ENCODE results near the gene CCDC92B.
"Not testable (repeated sequence)": the region's sequence is repeated elsewhere in the genome, so short reads cannot be mapped to it uniquely, and the experiment has no call there.

Gene CCDC92B

DNA sequence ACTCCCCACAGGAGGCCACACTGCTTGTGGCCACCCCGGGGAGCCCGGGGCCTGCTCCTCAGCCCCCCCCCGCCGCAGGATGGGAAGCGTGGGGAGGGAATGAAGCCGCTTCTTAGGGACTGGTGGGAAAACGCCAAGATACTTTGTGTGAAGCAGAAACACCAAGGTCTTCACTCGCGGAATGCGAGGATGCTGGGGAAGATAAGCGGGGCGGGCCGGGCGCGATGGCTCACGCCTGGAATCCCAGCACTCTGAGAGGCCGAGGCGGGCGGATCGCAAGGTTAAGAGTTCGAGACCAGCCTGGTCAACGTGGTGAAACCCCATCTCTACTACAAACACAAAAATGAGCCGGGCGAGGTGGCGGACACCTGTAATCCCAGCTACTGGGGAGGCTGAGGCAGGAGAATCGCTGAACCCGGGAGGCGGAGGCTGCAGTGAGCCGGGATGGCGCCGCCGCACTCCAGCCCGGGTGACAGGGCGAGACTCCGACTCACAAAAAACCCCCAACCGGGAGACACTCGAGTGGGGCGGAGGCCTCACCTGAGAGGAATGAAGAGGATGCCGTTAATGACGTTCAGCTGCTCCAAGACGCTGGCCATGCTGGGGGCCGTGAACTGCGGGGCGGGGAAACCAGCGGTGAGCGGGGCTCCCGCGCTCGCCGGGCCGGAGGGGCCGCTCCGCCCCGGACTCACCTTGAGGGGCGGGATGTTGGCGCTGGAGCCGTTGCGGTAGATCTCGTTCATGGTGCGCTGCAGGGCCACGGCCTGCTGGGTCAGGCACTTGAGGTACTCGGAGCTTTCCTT, 58.2 kb downstream of the CCDC92B start:
- no peak for DNase-seq (ENCODE audit: low read depth in 1 of 2, low spot score in 1 of 2)

DNA sequence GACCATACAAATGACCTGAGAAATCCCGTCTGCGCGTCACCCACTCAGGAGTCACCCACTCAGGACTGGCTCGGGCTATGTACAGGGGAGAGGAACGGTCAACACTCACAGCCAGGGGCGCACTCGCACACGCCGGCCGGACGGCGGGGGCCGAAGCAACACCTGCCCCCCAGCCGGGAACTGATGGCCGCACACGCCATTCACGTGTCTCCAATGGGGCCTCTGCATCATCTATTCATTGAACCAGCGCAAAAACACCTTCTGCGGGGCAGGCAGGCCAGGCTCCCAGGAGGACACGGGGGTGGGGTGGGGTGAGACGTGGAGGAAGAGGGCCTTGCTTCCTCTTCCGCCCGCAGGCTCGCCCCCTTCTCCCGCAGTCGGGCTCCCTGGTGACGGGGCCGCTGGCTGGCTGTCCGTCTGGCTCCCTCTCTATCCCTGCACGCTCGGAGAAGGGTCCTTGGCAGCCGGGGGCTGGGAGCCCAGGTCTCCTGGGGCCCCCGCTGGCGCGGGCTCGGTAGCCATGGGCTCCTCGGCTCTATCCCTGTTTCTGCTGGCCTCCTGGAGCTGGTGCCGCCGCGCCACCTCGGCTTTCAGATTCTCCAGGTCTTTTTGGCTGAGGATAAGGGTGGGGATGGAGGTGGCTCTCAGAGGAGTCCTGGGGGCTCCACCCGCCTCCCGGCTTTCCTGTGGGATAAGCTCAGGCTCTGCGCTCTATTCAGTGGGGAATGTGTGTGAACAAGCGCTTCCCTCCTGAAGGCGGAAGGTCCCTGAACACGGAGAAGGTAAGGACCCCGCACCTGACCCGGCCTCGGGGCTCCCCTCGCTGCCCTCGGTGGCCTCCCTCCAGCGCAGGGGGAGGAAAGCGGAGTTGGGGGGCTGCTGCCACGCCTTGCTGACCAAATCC, 59.0 kb downstream of the CCDC92B start:
- DNase-seq (ENCODE audit: low read depth in 1 of 2, low spot score in 1 of 2), result no peak

DNA sequence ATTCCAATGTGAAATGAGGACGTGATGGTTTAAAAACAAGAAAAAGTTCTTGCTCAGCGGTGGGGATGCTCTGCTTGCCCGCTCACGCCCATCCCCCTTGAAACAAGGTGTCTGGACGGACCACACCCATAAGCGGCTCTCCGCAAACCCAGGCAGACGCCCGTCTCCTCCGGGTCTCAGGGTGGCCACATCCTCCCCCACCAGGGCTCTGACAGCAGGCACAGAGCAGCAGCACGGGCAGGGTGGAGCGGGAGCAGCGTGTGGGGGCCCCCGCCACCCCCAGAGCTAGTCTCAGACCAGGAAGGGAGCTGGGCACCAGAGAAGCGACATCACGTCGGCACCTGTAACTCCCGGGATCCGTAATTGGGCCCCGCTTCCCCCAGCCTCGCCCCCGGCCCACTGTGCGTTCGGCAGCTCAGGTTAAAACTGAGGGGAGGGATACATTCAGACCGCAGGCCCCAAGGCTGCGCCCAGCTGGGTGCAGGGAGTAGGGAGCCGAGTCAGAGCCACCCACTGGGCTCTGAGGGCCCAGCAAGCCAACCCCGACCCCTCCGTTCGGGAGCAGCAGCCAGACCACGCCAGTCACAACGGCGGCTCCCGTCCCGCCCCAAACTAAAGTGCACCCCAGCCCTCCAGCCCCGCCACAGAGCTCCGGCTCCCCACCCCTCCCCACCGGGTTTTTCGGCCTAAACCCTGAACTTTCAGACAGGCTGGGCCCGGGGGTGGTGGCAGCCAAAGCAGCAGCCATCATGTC, 59.9 kb downstream of the CCDC92B start:
- no peak for DNase-seq (ENCODE audit: low read depth in 1 of 2, low spot score in 1 of 2)

DNA sequence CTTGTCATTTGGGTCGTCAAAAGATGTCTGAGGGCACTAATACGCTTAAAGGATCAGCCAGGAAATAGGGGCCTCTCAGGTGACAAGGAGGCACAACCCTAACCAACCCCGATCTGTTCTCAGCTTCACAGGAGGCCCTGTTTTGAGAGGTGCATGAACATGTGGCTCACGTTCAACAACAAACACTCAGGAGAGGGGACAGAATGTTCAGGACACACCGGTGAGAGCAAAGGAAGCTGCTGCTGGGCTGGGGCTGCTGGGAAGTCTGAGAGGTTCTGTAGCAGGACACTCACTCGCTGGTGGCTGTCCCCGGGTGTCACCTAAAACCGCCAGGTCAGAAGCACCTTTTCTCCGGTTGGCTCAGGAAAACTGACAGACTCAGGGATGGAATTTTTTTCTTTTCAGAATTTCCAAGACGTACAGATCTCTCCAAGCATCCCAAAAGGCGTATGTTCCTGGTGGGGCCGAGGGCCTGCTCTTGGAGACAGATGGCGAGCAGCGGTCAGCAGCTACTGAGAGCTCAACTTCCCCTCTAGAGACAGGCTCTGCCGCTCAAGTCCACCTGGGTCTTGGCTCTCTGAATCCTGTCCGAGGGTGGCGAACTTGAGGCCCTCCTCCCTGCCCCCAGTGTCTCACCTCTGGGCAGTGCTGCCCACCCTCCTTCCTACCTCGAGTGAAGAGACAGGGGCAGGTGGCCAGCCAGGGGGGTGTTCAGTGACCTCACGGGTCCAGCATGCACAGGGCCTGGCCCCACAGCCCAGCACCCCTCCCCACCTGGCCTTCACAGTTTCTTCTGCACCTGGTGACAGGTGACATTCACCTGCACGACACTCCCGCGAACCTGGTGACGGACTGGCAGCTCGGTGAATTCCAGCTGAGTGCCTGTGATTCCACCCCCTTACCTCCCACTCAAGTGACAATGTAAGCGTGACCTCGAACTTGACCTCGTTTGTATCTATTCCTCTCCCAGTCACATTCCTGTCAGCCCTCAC, 60.8 kb downstream of the CCDC92B start:
- no peak for DNase-seq (ENCODE audit: low read depth in 1 of 2, low spot score in 1 of 2)

DNA sequence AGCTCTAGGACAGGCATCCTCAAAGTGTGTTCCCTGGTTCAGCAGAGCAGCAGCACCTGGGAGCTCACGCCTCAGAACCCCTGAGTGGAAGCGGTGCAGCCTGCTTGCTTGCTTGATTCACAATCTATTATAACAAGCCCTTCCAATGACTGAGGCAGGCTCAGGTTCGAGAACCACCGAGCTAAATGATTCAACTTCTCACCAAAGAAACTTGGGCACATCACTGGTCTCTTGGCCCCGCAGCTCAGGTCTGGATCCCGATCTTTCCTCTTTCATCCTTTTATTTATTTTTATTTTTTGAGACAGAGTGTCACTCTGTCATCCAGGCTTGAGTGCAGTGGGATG, 62.4 kb downstream of the CCDC92B start:
- no peak for DNase-seq (ENCODE audit: low read depth in 1 of 2, low spot score in 1 of 2)

DNA sequence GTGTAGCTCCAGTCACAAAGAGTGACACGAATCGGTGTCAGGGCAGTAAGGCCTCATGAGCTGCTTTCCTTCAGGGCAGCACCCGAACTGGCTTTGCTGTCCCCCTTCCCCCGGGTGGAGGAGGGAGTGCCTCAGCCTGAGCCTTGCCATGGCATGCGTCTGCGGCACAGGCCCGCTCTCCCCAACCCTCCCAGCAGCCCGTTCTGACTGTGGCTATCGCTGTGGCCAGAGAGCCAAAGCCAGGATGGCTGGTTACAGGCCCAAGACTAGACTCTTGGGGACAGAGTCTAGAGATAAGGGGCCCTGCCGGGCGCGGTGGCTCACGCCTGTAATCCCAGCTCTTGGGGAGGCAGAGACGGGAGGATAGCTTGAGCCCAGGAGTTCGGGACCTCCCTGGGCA, 63.8 kb downstream of the CCDC92B start:
- DNase-seq (ENCODE audit: low read depth in 1 of 2, low spot score in 1 of 2), result no peak

DNA sequence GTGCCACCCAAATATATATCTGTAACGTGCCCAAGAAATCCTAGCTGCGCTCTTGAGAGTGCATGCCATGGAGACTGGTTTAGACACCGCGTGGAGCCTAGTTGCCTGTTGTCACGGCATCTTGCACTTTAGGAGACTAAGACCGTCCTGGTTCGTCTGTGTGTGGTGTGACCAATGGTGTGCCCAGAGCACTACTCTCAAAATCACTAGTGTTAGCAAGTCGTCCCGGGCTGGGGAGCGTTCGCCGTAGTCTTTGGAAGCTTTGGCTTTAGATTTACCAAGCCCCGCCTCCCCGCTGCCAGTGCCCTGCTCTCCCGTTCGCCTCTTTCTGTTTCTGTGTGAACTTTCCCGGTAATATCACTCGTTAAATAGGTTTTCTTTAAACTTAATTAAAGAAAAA, 64.9 kb downstream of the CCDC92B start:
- no peak for DNase-seq (ENCODE audit: low read depth in 1 of 2, low spot score in 1 of 2)

DNA sequence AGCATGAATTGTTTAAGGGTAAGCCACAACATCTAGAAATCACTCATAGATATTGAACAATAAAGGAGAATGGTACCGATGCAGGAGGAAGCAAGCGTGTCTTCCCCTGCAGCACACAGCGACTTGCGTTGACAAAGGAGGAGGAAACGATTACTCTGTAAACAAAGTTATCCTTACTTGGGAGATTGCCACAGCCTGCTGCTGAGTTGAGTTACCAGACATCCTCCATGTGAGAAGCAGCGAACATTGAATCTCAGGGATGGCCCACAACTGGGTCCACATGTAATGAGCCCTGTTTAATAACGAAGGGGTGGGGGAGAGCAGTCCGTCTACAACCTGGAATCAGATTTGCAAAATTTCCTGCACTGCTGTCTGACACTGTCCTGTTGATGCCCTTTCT, 65.5 kb downstream of the CCDC92B start:
- no peak for DNase-seq (ENCODE audit: low read depth in 1 of 2, low spot score in 1 of 2)

DNA sequence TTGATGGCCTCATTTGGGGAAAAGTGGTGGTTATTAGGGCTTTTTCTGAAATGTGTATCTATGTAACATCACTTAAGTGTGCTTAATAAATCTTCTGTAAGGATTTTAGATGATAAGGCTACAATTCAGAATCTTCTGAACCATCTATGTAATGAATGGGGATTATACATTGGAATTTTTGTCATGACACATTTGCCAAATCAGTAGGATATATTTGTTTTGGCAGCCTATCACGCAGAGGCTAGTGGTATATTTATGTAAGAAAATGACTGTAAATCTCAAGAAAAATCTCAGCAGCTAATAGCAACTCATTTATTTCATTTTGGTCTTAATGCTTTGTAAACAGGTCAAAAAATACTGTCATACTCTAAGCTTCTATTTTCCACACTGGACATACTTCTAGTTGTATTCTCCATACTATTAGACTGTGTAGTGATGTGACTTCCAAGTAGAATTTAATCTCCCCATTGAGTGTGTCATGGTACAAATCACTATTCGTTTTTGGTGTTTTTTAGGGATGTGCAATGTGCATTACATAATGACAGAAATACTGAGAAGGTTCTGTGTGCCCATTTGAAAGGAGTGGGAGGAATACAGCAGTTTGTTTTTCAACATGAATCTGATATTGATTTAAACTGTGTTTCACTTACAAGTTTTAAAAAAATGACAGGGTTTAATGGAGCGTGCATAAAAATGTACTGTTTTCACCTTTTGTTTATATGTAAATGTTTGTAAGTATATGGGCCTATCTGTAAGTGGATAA, 67.1 kb downstream of the CCDC92B start:
- no peak for DNase-seq (ENCODE audit: low read depth in 1 of 2, low spot score in 1 of 2)

DNA sequence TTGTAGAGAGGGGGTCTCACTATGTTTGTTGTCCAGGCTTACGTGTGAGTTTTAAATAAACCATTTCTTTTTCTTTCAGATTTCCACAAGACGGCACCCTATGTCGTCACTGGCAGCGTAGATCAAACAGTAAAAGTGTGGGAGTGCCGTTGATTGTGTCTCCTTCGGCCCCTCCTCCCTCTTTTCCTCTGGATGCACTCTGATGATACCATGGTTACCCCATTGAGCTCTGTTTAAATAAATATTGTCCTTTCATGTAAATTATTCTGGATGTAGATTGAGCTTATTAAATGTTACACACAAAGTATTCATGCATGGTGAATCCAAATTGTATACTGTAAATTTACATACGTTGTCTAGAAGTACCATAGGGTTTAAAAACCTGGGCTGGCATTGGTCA, 67.8 kb downstream of the CCDC92B start:
- no peak for DNase-seq (ENCODE audit: low read depth in 1 of 2, low spot score in 1 of 2)

DNA sequence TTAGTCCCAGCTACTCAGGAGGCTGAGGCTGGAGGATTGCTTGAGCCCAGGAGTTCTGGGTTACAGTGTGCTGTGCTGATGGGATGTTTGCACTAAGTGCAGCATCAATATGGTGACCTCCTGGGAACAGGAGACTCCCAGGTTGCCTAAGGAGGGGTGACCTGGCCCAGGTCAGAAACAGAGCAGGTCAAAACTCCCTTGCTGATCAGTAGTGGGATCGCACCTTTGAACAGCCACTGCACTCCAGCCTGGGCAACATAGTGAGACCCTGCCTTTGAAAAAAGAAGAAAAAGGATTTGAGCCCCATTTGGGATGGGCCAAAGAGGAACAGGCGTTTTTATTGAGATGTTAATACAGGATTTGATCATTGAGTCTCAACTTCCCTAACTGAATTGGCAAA, 68.5 kb downstream of the CCDC92B start:
- no peak for DNase-seq (ENCODE audit: low read depth in 1 of 2, low spot score in 1 of 2)

DNA sequence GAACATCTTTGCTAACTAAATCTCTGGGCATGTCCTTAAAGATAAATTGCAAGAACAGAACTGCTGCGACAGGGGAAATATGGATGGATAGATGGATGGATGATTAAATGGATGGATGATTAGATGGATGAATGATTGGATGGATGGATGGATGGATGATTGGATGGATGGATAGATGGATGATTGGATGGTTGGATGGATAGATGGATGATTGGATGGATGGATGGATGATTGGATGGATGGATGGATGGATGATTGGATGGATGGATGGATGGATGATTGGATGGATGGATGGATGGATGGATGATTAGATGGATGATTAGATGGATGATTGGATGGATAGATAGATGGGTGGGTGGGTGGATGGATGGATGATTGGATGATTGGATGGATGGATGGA, 70.2 kb downstream of the CCDC92B start:
- not testable (repeated sequence) for DNase-seq (ENCODE audit: low read depth in 1 of 2, low spot score in 1 of 2)

Measured in activated CD4-positive, alpha-beta T cell treated with anti-CD3 and anti-CD28 coated beads, Interleukin-2, amount 50 U/mL, for 24 hours (primary cell).